ENCODE results near the gene OR2H2.
A peak's percentile ranks its signal among the peaks of the same experiment; 100 is the strongest.

The OR2H2 gene

GRCh38 chr6:29593199-29593855 is 8.4 kb downstream of the OR2H2 start:
- no peaks in the 10 kb centered on the region for H3K36me3 ChIP-seq (ENCODE audit: control insufficient read depth, low read depth, low read length)
- H3K4me1 ChIP-seq (ENCODE audit: control insufficient read depth, low read depth, low read length), result peaks cover 9% of the 10 kb centered on the region
- H3K27ac ChIP-seq (ENCODE audit: low read length), result no peak overlapping the region
- no peak overlapping the region for H3K4me3 ChIP-seq (ENCODE audit: low read length)
- H3K9ac ChIP-seq (ENCODE audit: low read length), result no peak overlapping the region
- H3K9me3 ChIP-seq (ENCODE audit: control insufficient read depth, low read depth, low read length), result no peaks in the 10 kb centered on the region
- H3K27me3 ChIP-seq (ENCODE audit: control insufficient read depth, insufficient read depth, low read length), result no peaks in the 10 kb centered on the region

- Histone ChIP-seq H3K27me3 (ENCODE audit: control insufficient read depth, insufficient read depth, low read length) (no peaks in the 10 kb centered on the region), H3K4me1 (ENCODE audit: control insufficient read depth, low read depth, low read length) (peaks cover 9% of the 10 kb centered on the region), H3K9me3 (ENCODE audit: control insufficient read depth, low read depth, low read length) (no peaks in the 10 kb centered on the region), H3K27ac (ENCODE audit: low read length) (no peak overlapping the region), H3K36me3 (ENCODE audit: control insufficient read depth, low read depth, low read length) (peaks cover 24% of the 10 kb centered on the region), H3K9ac (ENCODE audit: low read length) (no peak overlapping the region), H3K4me3 (ENCODE audit: low read length) (no peak overlapping the region)
Observed at GRCh38 chr6:29596381-29596900, 11.5 kb downstream of the OR2H2 start.

- Histone ChIP-seq H3K4me3 (ENCODE audit: low read length) (no peak overlapping the region), H3K36me3 (ENCODE audit: control insufficient read depth, low read depth, low read length) (peaks cover 31% of the 10 kb centered on the region), H3K4me1 (ENCODE audit: control insufficient read depth, low read depth, low read length) (peaks cover 6% of the 10 kb centered on the region), H3K9ac (ENCODE audit: low read length) (no peak overlapping the region), H3K27me3 (ENCODE audit: control insufficient read depth, insufficient read depth, low read length) (no peaks in the 10 kb centered on the region), H3K27ac (ENCODE audit: low read length) (no peak overlapping the region), H3K9me3 (ENCODE audit: control insufficient read depth, low read depth, low read length) (no peaks in the 10 kb centered on the region)
Observed at GRCh38 chr6:29597184-29597583, 12.3 kb downstream of the OR2H2 start.

GRCh38 chr6:29598172-29598747 is 13.3 kb downstream of the OR2H2 start:
- Histone ChIP-seq H3K4me1 (ENCODE audit: control insufficient read depth, low read depth, low read length) (peaks cover 6% of the 10 kb centered on the region), H3K36me3 (ENCODE audit: control insufficient read depth, low read depth, low read length) (peaks cover 39% of the 10 kb centered on the region), H3K27ac (ENCODE audit: low read length) (no peak overlapping the region), H3K4me3 (ENCODE audit: low read length) (no peak overlapping the region), H3K9me3 (ENCODE audit: control insufficient read depth, low read depth, low read length) (no peaks in the 10 kb centered on the region), H3K9ac (ENCODE audit: low read length) (no peak overlapping the region), H3K27me3 (ENCODE audit: control insufficient read depth, insufficient read depth, low read length) (no peaks in the 10 kb centered on the region)

- H3K9me3 ChIP-seq (ENCODE audit: control insufficient read depth, low read depth, low read length), result no peaks in the 10 kb centered on the region
- H3K36me3 ChIP-seq (ENCODE audit: control insufficient read depth, low read depth, low read length), result peaks cover 84% of the 10 kb centered on the region
- no peak overlapping the region for H3K4me3 ChIP-seq (ENCODE audit: low read length)
- no peaks in the 10 kb centered on the region for H3K27me3 ChIP-seq (ENCODE audit: control insufficient read depth, insufficient read depth, low read length)
- H3K4me1 ChIP-seq (ENCODE audit: control insufficient read depth, low read depth, low read length), result no peaks in the 10 kb centered on the region
- H3K9ac ChIP-seq (ENCODE audit: low read length), result no peak overlapping the region
- H3K27ac ChIP-seq (ENCODE audit: low read length), result peak overlapping the region; percentile 4
Observed at GRCh38 chr6:29602564-29603361, 17.8 kb downstream of the OR2H2 start.

DNA sequence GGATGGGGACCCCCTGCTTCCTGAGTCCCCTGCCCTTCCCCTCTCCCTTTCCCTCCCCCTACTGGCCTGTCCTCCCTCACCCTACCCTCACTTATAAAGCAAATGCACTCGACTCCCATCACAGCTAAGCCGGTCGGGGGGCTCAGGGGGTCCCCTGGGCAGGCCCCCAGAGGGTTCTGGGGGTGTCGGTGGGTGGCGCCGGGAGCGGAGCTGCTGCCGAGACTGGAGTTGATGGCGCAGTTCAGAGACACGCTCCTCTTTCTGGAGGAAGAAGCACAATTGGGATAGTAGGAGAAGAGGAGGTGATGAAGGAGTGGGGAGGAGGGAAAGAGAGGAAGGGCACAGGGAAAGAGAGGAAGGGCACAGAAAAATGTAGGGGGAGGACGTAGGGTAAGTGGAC is 18.5 kb downstream of the OR2H2 start:
- Histone ChIP-seq H3K9ac (ENCODE audit: low read length) (no peak overlapping the region), H3K36me3 (ENCODE audit: control insufficient read depth, low read depth, low read length) (peaks cover 91% of the 10 kb centered on the region), H3K27ac (ENCODE audit: low read length) (no peak overlapping the region), H3K4me1 (ENCODE audit: control insufficient read depth, low read depth, low read length) (no peaks in the 10 kb centered on the region), H3K4me3 (ENCODE audit: low read length) (no peak overlapping the region), H3K27me3 (ENCODE audit: control insufficient read depth, insufficient read depth, low read length) (no peaks in the 10 kb centered on the region), H3K9me3 (ENCODE audit: control insufficient read depth, low read depth, low read length) (no peaks in the 10 kb centered on the region)

- H3K27ac ChIP-seq (ENCODE audit: low read length), result no peak overlapping the region
- H3K27me3 ChIP-seq (ENCODE audit: control insufficient read depth, insufficient read depth, low read length), result no peaks in the 10 kb centered on the region
- no peak overlapping the region for H3K9ac ChIP-seq (ENCODE audit: low read length)
- H3K9me3 ChIP-seq (ENCODE audit: control insufficient read depth, low read depth, low read length), result no peaks in the 10 kb centered on the region
- H3K4me1 ChIP-seq (ENCODE audit: control insufficient read depth, low read depth, low read length), result no peaks in the 10 kb centered on the region
- no peak overlapping the region for H3K4me3 ChIP-seq (ENCODE audit: low read length)
- peaks cover 96% of the 10 kb centered on the region for H3K36me3 ChIP-seq (ENCODE audit: control insufficient read depth, low read depth, low read length)
Observed at GRCh38 chr6:29603930-29604329, 19.0 kb downstream of the OR2H2 start.

GRCh38 chr6:29608131-29608530 is 23.2 kb downstream of the OR2H2 start:
- Histone ChIP-seq H3K9me3 (ENCODE audit: control insufficient read depth, low read depth, low read length) (no peaks in the 10 kb centered on the region), H3K9ac (ENCODE audit: low read length) (no peak overlapping the region), H3K4me3 (ENCODE audit: low read length) (no peak overlapping the region), H3K27ac (ENCODE audit: low read length) (no peak overlapping the region), H3K4me1 (ENCODE audit: control insufficient read depth, low read depth, low read length) (no peaks in the 10 kb centered on the region), H3K36me3 (ENCODE audit: control insufficient read depth, low read depth, low read length) (peaks cover 96% of the 10 kb centered on the region), H3K27me3 (ENCODE audit: control insufficient read depth, insufficient read depth, low read length) (no peaks in the 10 kb centered on the region)

GRCh38 chr6:29610540-29610939 is 25.6 kb downstream of the OR2H2 start:
- Histone ChIP-seq H3K27ac (ENCODE audit: low read length) (no peak overlapping the region), H3K36me3 (ENCODE audit: control insufficient read depth, low read depth, low read length) (peaks cover 95% of the 10 kb centered on the region), H3K9ac (ENCODE audit: low read length) (no peak overlapping the region), H3K4me3 (ENCODE audit: low read length) (no peak overlapping the region), H3K9me3 (ENCODE audit: control insufficient read depth, low read depth, low read length) (no peaks in the 10 kb centered on the region), H3K27me3 (ENCODE audit: control insufficient read depth, insufficient read depth, low read length) (no peaks in the 10 kb centered on the region), H3K4me1 (ENCODE audit: control insufficient read depth, low read depth, low read length) (no peaks in the 10 kb centered on the region)

DNA sequence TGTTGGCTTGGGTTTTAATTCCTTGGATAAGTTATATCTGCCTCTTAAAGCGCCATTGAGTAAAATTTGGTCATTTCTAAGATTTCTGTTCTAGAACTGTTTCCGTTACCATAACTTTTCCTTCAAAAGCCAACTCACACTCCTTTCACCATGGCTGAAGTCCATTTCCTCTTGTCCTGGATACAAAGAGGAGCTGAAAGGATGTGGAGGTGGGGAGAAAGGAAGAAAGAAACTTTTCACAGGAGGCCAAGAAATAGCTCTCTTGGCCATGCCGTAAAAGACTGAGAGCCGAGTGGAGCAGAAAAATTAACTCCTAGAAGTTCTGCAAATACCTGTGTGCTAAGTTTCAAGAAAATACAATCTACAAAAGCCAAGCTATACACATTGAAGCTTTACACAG is 26.5 kb downstream of the OR2H2 start:
- Histone ChIP-seq H3K9ac (ENCODE audit: low read length) (no peak overlapping the region), H3K4me3 (ENCODE audit: low read length) (no peak overlapping the region), H3K27ac (ENCODE audit: low read length) (no peak overlapping the region), H3K4me1 (ENCODE audit: control insufficient read depth, low read depth, low read length) (no peaks in the 10 kb centered on the region), H3K27me3 (ENCODE audit: control insufficient read depth, insufficient read depth, low read length) (no peaks in the 10 kb centered on the region), H3K9me3 (ENCODE audit: control insufficient read depth, low read depth, low read length) (no peaks in the 10 kb centered on the region), H3K36me3 (ENCODE audit: control insufficient read depth, low read depth, low read length) (peaks cover 91% of the 10 kb centered on the region)

- H3K36me3 ChIP-seq (ENCODE audit: control insufficient read depth, low read depth, low read length), result peaks cover 91% of the 10 kb centered on the region
- no peaks in the 10 kb centered on the region for H3K27me3 ChIP-seq (ENCODE audit: control insufficient read depth, insufficient read depth, low read length)
- H3K9me3 ChIP-seq (ENCODE audit: control insufficient read depth, low read depth, low read length), result no peaks in the 10 kb centered on the region
- no peak overlapping the region for H3K27ac ChIP-seq (ENCODE audit: low read length)
- no peak overlapping the region for H3K4me3 ChIP-seq (ENCODE audit: low read length)
- no peak overlapping the region for H3K9ac ChIP-seq (ENCODE audit: low read length)
- peaks cover 17% of the 10 kb centered on the region for H3K4me1 ChIP-seq (ENCODE audit: control insufficient read depth, low read depth, low read length)
Observed at GRCh38 chr6:29617782-29618554, 33.0 kb downstream of the OR2H2 start.

All from iPS-18a (cell line).